Coronary artery (tissue), 2 donors: ENCODE data around the gene ELFN1.

ENCODE experiments used
- DNase-seq: peaks from one replicate; pipeline ENCODE4 v3.0.0-alpha.2; 2017; ENCODE audit warnings: low spot score
- H3K27ac ChIP-seq, 2 donors: fragments of 200-600 bp; sonication (generic); one replicate each; pipeline ENCODE4 v1.5.1; 2016 to 2019
- H3K4me3 ChIP-seq: fragments of 200-600 bp; sonication (generic); 2 replicates; pipeline ENCODE4 v1.5.1; 2016; ENCODE audit warnings: mild to moderate bottlenecking, moderate library complexity
- TF ChIP-seq, protein P1 (sequence below): fragments of 200-600 bp; sonication (generic); IDR thresholded peaks from one replicate; pipeline ENCODE4 v1.5.1; 2019; ENCODE audit warnings: antibody characterized with exemption

The ELFN1 gene

DNA sequence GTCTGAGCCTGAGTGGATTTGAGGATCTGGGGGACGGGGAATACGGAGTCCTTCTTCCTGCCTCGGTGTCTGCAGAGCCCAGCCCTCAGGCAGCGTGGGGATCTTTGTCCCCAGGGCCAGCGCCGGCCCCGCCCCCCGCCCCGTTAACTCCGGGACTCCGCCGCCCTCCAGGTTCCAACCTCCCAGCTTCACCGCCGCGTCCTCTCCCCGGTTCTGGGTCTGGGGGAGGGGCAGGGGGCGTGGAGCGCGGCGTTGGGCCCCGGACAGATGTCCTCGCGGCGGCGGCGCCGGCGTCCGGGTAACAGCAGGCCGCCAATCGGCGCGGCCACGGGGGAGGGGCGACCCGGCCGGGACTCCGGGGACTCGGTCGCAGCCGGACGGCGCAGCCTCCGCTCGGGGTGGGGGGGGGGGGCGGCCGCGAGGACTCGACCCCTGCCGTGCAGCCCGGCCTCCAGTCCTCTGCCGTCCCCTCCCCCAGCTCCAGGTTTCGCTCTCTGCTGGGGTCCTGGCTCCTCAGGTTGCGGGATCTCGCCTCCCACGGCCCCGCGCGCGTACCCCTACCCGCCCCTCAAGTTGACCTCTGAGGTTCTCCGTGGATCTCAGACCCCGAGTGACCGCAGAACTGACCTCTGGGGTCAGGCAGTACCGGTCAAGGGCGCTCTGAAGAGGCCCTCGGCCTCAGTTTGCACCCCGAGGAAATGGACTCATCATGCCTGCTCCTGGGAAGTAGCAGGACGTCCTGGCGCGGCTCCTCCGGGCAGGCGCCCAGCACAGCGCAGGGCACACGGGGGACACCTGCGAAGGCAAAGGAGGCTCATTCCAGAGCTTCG, 2.3 kb upstream of the ELFN1 start:
- peak overlapping the region; percentile 80 for H3K4me3 ChIP-seq
- no peak overlapping the region for H3K27ac ChIP-seq
- peak; percentile 52 for DNase-seq
- TF ChIP-seq, protein P1, sequence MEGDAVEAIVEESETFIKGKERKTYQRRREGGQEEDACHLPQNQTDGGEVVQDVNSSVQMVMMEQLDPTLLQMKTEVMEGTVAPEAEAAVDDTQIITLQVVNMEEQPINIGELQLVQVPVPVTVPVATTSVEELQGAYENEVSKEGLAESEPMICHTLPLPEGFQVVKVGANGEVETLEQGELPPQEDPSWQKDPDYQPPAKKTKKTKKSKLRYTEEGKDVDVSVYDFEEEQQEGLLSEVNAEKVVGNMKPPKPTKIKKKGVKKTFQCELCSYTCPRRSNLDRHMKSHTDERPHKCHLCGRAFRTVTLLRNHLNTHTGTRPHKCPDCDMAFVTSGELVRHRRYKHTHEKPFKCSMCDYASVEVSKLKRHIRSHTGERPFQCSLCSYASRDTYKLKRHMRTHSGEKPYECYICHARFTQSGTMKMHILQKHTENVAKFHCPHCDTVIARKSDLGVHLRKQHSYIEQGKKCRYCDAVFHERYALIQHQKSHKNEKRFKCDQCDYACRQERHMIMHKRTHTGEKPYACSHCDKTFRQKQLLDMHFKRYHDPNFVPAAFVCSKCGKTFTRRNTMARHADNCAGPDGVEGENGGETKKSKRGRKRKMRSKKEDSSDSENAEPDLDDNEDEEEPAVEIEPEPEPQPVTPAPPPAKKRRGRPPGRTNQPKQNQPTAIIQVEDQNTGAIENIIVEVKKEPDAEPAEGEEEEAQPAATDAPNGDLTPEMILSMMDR = no peak

DNA sequence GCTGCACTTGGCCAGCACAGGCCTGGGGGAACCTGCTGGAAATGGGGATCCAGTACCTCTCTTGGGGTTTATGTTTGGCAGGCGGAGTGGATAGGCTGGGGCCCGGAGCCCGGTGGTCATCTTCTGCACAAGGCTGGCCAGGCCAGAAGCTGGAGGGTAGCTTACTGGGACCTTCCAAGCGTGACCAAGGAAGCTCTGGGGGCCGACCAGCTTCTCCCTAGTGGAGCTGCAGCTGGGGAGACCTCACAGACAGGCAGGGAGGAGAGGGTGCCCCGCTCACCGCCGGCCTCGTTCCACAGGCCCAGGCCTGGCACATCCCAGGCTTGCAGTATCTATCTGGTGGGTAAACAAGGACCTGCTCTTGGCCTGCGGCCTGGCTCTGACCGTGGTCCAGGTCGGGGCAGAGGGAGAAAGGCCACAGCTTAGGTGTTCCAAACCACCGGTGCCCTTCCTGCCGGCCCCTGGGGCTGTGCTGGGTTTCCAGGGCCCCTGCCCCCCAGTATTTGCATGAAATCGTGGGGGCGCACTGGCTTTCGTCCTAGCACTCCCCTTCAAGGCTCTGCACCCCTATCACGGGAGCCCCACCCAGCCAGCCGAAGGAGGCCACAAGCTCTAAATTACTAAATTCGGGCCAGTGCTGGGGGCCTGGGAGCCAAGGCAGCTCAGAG, 1.5 kb upstream of the ELFN1 start:
- peak; percentile 70 for DNase-seq
- no peak overlapping the region for H3K4me3 ChIP-seq
- no peak overlapping the region for H3K27ac ChIP-seq
- TF ChIP-seq, protein P1 = no peak

DNA sequence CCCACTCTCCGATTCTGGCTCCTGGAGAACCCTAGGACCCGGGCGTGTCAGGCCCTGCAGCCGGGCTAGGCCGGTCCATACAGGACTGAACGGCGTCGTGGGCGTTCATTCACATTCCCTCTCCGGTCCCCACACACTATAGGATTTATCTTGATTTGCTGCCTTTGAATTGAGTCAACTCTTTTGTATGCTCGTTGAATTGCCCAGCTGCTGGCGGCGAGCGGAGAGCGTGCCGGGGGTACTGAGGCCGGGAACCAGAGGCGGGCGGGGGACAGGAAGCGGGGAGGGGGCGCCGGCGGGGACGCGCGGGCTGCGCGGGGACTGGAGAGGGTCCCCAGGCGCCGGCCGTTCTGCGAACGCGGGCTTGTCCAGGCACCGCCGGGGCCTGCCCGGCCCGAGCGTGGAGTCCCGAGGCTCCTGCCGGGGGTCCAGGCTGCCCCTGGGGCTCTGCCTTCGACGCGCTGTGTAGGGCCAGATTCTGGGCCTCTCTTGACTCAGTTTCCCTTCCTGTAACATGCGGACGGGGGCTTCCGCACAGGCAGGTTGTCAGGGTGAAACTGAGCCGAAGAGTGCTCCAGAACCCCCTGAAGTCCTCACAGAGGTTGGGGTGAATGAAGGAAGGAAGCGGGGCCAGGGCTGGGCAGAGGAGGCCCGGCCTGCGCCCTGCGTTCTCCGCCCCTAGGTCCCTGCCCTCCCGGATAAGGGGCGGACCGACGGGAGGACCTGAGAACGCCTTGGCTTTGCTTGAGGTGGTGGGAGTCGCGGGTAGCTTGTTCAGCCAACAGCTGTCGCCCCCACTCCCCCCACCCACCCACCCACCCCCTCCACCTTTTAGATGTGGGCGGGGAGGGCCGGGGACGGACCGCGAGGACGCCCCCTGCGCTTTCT, 769 bp upstream of the ELFN1 start:
- DNase-seq = peak; percentile 65
- Histone ChIP-seq H3K27ac (no peak overlapping the region), H3K4me3 (peak overlapping the region; percentile 60)
- TF ChIP-seq, protein P1 = no peak

DNA sequence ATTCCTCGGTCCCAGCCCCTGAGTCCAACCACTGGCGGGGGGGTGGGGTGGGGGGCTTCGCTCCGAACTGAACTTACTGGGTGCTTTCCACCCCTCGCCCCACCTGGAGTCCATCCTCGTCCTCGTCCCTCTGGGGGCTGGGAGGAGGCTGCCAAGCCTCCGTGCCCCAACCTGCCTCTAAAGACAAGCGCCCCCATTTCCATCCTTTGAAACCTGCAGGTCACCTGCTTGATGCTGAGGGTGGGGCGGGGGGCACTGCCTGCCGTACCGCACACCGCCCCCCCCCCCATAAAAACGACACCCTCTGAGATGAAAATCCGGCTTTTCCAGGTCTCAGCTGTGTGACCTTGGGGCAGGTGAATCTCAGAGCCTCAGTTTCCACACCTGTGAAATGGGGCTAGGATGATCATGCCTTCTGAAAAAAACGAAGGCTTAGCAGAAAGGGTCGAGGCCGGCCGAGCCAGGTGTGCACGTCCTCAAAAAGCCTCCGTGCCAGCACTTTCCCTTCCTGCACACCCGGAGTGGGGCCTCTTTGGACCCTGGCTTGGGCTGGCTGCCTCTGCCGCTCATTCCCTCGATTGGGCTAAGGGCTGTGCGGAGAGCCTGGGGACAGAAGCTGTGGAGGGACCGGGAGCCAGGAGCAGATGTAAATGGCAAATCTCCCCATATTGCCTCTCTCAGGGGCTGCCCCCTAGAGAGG, 967 bp downstream of the ELFN1 start:
- H3K27ac ChIP-seq = no peak overlapping the region
- H3K4me3 ChIP-seq = peak overlapping the region; percentile 60
- TF ChIP-seq, protein P1 = no peak
- DNase-seq = peak; percentile 36

DNA sequence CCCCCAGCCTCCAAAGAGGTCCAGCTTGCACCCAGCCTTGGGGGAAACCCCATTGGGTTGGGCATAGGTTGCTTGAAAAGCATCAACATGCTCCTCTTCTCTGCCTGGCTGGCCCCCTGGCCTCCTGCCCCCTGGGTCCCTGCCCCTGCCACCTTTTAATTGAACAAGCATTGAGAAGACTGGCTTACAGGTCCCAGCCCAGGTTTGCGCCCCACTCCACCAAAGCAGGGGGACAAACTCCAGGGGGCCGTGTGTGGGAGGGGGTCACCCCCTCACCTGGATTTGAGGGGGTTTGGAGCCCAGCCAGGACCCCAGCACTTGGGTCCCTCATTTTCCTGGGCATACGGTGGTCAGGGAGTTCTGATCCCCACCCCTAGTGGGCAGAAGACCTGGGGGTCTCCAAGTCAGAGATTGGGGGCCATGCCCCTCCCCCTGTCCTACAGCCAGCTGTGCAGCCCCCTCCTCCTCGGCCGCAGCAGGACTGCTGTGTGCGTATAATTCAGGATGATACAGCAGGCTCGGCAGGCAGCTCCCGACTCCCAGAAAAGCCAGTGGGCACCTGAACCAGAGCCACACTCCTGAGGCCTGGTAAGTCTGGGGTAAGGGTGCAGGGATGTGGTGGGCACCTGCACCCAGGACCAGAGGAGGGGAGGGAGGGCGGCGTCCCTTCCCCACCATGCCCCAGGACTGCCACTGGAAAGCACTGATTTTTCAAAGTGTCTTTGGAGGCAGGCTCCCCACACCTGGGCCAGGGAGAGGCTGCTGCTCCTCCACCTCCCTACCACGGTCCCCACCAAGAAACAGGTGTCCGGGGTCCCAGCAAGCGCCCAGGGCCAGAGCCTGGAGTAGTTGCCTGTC, 1.7 kb downstream of the ELFN1 start:
- Histone ChIP-seq H3K27ac (no peak overlapping the region), H3K4me3 (no peak overlapping the region)
- peak; percentile 67 for DNase-seq
- TF ChIP-seq, protein P1 = no peak
